ENCODE measurements around the gene EPS8L3.
A peak's percentile ranks its signal among the peaks of the same experiment; 100 is the strongest.

The EPS8L3 gene

DNA sequence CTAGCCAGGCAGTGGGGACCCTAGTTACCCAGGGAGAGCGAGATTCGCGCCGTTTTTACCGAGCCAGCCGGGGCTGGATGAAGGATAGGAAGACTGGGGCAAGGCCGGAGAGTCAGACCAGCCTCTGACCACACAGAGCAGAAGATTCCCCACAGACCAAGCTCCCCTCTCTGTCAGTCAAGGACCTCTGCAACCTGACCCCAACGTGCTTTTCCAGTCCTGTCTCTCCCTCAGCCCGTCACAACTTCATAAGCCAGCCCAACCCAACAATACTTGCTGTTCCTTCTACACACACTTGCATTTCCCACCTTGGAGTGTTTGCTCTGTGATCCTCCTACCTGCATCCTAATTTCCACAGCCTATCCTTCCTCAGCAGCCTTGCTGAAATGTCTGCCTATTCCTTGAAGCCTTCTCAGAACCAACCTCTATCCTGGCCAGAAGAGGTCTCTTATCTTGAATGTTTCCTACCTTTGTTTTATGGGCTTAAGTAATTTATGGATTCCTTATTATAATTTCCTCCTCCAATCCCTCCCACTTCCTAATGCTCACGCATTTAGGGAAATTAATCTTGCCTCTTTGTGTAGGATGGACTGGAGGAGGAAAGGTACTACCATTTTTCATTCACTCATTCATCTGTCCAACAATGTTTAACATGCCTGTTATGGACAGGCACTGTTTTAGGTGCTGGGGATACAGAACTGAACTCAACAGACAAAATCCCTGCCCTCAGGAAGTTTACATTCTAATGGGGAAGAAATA, 22.9 kb downstream of the EPS8L3 start, which contains the start of gene GSTM3:
GSTM3 (minus strand) TSS at position 424 of the 759 bp plus-strand sequence. CDS start 751 bp downstream, outside the sequence.
- DNase-seq, result peak in 3 of 56 donors; percentile 18 to 49 (median 38)

DNA sequence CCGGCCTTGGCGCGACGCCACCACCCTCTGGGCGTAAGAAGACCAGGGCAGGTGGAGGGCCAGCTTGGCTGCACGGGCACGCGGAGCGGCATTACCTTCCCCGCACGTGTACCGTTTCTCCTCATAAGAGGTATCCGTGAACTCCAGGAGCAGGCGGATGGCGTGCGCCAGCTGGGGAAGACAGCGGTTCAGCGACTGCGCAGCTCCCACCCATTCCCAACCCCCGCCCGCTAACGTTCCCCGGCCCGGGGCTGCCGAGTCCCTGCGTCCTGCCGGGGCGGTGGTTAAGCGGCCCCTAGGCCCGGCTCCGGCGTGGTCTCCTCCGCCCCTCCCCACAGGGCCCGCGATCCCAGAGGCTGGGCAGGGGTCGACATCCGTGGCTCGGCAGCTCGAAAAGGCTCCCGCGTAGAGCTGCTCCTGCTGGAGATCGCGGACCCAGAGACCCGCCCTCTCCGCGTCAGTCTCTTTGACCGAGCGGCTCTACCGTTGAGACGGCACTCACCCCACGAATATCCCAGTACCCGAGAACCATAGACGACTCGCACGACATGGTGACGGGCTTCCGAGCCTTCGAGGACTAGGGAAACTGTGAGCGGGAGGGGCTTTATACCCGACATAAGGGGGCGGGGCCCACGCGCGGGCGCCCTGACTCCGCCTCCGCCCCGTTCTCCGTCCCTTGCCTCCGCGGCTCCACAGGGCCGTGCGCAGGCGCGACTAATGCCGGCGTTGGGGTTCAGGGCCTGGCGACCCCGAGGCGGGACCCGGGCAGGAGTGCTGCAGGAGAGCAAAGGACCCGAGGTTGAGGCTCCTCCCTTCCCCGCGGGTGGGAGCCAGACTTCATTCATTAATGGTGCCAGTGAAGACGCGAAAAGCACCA, 23.7 kb downstream of the EPS8L3 start:
- DNase-seq, result peak in 54 of 56 donors; percentile 13 to 90 (median 64)

- no peak for DNase-seq
Observed at GRCh38 chr1:109733236-109733870, 30.4 kb downstream of the EPS8L3 start.

GRCh38 chr1:109732390-109732881, 31.3 kb downstream of the EPS8L3 start:
- no peak for DNase-seq

GRCh38 chr1:109730666-109731065, 33.1 kb downstream of the EPS8L3 start:
- DNase-seq, result no peak

DNA sequence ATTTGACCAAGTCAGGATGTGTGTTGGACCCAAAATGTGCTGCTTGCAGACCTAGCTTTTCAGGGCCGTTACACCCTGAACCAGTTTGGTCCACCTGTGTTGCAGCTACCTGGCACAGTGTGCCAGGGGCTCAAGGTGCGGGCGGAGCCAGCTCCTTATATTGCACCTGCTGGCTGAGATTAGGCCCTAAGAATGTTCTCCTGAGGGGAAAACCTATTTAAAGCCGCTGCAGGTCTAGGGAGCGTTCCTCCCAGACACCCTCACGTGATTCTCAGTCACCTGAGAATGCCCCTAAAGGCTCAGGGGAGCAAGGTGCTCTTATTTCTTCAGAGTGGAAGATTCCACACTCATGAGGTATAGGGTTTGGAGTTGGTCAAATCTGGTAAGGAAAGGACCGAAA, 34.9 kb downstream of the EPS8L3 start:
- DNase-seq, result no peak

DNA sequence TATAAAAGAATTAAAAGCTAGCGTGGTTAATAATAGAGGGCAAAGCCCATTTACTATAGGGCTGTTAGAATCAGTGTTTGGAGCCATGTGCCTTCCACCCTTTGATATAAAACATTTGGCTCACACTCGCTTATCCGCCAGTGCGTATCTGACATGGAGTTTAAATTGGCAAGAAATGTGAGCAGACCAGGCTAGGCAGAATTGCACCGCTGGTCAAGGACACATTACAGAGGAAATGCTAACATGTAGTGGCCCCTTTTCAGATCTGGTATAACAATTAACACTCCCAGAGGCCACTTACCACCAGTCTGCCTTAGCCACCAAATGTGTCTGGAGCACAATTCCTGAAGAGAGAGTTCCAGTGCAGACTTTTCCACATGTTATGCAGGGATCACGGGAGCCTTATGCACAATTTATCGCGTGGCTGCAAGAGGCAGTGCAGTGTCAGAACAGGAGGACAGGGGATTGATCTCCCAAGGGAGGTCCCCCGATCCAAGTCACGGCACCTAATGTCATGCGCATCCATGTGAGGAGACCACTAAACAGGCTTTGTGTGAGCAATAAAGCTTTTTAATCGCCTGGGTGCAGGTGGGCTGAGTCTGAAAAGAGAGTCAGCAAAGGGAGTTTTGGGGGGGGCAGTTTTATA, 36.9 kb downstream of the EPS8L3 start:
- no peak for DNase-seq

DNA sequence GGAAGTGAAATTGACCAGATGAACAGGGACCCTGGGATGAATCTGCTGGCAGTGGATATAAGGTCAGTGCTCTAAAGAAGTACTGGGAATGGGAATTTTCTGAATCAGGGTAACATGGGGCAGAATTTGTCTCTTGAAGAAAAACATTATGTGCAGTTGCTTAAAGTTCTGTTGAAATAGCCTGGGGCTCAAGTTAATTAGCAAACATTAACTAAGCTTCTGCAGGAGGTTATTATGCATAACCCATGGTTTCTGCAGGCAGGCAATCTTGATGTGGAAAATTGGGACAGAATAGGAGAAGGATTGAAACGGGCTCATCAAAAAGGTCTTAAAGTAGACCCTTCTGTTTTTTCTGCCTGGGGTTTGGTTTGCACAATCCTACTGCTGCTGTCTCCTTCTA, 37.7 kb downstream of the EPS8L3 start:
- no peak for DNase-seq

DNA sequence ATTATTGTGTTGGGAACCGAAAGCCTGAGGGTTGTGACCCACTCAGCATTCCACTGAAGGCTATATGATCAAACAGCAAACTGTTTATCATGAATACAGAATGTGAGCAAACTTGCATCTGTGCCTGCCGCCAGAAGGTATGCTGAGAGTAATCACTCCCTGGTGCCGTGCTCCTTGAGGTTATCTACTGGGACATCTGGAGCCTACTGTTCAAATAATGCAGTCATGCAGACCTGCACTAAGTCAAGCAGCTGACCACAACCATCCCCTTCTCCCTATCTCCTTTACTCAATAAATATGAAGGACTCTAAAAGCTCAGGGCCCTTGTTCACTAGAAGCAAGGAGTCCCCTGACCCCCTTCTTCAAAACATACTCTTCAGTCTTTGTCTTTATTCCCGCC, 38.2 kb downstream of the EPS8L3 start:
- no peak for DNase-seq

DNA sequence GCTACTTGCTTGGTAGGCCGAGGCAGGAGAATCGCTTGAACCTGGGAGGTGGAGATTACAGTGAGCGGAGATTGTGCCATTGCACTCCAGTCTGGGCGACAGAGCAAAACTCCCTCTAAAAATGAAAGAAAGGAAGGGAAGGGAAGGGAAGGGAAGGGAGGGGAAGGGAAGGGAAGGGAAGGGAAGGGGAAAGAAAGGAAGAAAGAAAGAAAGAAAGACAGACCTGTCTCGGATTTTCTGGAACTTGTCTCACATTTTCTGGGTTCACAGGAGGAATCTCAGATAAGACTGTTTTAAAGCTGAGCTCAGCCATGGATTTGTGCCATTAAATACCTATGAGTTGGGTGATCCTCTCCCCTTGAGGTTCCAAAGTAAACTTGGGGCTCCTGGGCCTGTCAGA, 38.8 kb downstream of the EPS8L3 start:
- DNase-seq, result no peak

DNA sequence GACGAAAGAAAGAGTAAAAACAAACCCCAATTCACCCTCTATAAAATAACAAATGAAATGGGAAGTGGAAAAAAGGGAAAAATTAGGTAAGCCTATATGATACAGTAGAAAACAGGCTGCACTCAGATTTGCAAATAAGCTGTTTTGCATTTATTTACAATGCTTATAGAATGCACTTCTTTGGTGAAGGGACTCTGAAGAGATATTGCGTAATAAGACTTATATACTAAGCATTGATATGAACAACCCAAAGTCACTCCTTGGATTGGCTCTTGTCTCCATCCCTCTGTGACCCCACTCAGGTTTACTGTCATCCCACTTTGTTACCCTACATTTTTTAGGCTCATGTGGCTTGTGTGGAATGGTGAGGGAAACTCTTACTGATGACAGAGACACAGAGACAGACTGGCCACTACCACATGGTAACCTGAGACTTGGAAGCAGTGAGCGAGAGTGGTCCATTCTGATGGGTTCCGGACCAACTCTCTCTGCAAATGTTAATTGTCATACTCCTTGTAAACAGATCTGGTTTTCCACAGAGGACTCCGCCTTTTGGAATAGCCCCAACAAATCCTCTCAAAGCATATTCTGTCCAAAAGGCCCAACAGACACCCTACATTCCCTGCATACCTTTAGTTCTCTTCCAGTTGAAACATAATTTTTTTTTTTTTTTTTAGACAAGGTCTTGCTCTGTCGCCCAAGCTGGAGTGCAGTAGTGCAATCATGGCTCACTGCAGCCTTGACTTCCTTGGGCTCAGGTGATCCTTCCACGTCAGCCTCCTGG, 40.6 kb downstream of the EPS8L3 start:
- no peak for DNase-seq

- DNase-seq, result no peak
Observed at GRCh38 chr1:109721971-109722370, 41.8 kb downstream of the EPS8L3 start.

DNA sequence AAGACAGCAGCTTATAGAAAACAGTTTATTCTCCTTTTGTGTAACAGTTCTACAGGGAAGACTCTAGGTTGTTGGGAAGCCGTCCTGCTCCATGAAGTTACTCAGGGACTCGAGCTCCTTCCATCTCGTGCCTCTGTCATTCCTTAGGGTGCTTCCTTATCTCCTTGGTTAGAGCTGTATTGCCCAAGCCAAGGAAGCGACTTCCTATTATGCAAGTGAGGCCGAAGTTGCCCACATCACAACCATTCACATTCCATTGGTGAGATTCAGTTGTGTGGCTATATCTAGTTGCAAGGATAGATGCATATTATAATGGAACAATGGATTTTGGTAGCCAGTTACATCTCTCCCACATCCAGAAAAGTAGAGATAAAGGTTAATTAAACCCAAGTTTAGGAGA, 42.7 kb downstream of the EPS8L3 start:
- no peak for DNase-seq

GRCh38 chr1:109719337-109719837, 44.3 kb downstream of the EPS8L3 start:
- DNase-seq, result no peak

GRCh38 chr1:109718495-109718894, 45.2 kb downstream of the EPS8L3 start:
- DNase-seq, result no peak

- DNase-seq, result no peak
Observed at GRCh38 chr1:109717729-109718128, 46.0 kb downstream of the EPS8L3 start.

GRCh38 chr1:109716570-109717090, 47.1 kb downstream of the EPS8L3 start:
- no peak for DNase-seq

- DNase-seq, result no peak
Observed at GRCh38 chr1:109716121-109716520, 47.6 kb downstream of the EPS8L3 start.

- DNase-seq, result no peak
Observed at GRCh38 chr1:109714661-109715372, 48.9 kb downstream of the EPS8L3 start.

All from nucleus accumbens (tissue), 56 donors.